HEK293T (cell line): ENCODE results near the gene ARID2.

Source experiments
- ELF4 ChIP-seq: fragments of 450-650 bp; IDR thresholded peaks from 2 replicates; pipeline ENCODE4 v1.6.1; 2017; ENCODE audit warnings: antibody characterized with exemption
- FOXK2 ChIP-seq: fragments of 450-650 bp; IDR thresholded peaks from 2 replicates; pipeline ENCODE4 v1.6.1; 2016; ENCODE audit warnings: mild to moderate bottlenecking
- FOXM1 ChIP-seq: fragments of 450-650 bp; IDR thresholded peaks from 2 replicates; pipeline ENCODE4 v1.6.1; 2017; ENCODE audit warnings: mild to moderate bottlenecking, borderline replicate concordance
- HDGF ChIP-seq: fragments of 450-650 bp; IDR thresholded peaks from 2 replicates; pipeline ENCODE4 v1.6.1; 2017; ENCODE audit warnings: antibody characterized with exemption, borderline replicate concordance
- L3MBTL2 ChIP-seq: fragments of 450-650 bp; conservative IDR thresholded peaks from 2 replicates; pipeline ENCODE4 v1.6.1; 2016; ENCODE audit warnings: mild to moderate bottlenecking
- NFRKB ChIP-seq: fragments of 450-650 bp; IDR thresholded peaks from 2 replicates; pipeline ENCODE4 v1.6.1; 2016; ENCODE audit warnings: mild to moderate bottlenecking, moderate library complexity
- SUZ12 ChIP-seq: fragments of 450-650 bp; IDR thresholded peaks from 2 replicates; pipeline ENCODE4 v1.6.1; 2016; ENCODE audit warnings: mild to moderate bottlenecking

DNA sequence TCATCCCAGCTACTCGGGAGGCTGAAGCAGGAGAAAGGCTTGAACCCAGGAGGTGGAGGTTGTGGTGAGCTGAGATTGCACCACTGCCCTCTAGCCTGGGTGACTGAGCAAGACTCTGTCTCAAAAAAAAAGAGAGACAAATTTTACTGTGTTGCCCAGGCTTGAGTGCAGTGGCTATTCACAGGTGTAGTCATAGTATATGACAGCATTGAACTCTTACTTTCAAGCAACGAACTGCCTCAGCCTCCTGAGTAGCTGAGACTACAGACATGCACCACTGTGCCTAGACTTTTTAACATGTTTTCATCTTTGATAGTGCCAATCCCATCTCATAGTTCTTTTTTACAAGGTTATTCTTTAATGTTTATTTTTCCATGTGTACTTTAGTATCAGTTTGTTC, 13.7 kb downstream of the ARID2 start:
- TF ChIP-seq FOXK2, result no peak
- TF ChIP-seq NFRKB, result no peak
- no peak for TF ChIP-seq ELF4
- TF ChIP-seq L3MBTL2, result no peak
- no peak for TF ChIP-seq FOXM1
- no peak for TF ChIP-seq HDGF
- no peak for TF ChIP-seq SUZ12
